GM06990 (cell line): ENCODE data around the gene AMFR.
A peak's percentile ranks its signal among the peaks of the same experiment; 100 is the strongest.

Source experiments
- DNase-seq: peaks from one replicate; pipeline ENCODE4 v3.0.0-alpha.2; 2011; ENCODE audit not compliant: insufficient read length; ENCODE audit errors: extremely low read depth
- H3K27me3 ChIP-seq: replicated peaks from 2 replicates; pipeline ENCODE4 v1.6.0; 2011; ENCODE audit warnings: low read length; ENCODE audit not compliant: control insufficient read depth, insufficient read depth
- H3K36me3 ChIP-seq: 2 replicates; pipeline ENCODE4 v1.5.1; 2011; ENCODE audit warnings: low read length; ENCODE audit not compliant: control insufficient read depth, insufficient read depth
- H3K4me3 ChIP-seq: replicated peaks from 2 replicates; pipeline ENCODE4 v1.5.1; 2011; ENCODE audit warnings: low read depth, mild to moderate bottlenecking, control low read depth, low read length
- CTCF ChIP-seq: IDR thresholded peaks from 2 replicates; pipeline ENCODE4 v1.5.1; 2011; ENCODE audit warnings: low read length, control low read depth, mild to moderate bottlenecking, inconsistent platforms; ENCODE audit not compliant: insufficient read depth, poor library complexity, severe bottlenecking

The AMFR gene

GRCh38 chr16:56436258-56436657 lies 10.9 kb upstream of the AMFR start:
- Histone ChIP-seq H3K36me3 (peaks cover 6% of the 10 kb centered on the region), H3K27me3 (no peaks in the 10 kb centered on the region), H3K4me3 (no peak overlapping the region)
- TF ChIP-seq CTCF = no peak
- DNase-seq = no peak

DNA sequence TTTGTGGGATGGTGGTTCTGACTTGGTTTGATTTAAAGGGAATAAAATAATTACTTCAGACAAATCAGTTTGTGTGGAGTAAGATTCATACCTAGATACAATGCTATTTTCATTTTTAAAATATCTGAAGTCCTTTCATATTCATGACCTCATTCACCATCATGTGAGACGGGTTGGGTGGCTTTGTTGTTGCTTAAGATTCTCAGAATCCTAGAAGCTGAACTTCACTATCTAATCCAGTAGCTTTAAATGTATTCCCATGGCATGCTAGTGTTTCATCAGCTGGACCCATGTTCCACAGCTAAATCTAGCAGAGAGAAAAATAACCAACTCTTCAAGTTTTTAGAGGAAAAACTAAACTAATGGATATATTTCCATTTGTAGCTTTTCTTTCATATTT lies 2.7 kb upstream of the AMFR start:
- peaks cover 4% of the 10 kb centered on the region for H3K36me3 ChIP-seq
- no peaks in the 10 kb centered on the region for H3K27me3 ChIP-seq
- H3K4me3 ChIP-seq = no peak overlapping the region
- DNase-seq = no peak
- TF ChIP-seq CTCF = no peak

DNA sequence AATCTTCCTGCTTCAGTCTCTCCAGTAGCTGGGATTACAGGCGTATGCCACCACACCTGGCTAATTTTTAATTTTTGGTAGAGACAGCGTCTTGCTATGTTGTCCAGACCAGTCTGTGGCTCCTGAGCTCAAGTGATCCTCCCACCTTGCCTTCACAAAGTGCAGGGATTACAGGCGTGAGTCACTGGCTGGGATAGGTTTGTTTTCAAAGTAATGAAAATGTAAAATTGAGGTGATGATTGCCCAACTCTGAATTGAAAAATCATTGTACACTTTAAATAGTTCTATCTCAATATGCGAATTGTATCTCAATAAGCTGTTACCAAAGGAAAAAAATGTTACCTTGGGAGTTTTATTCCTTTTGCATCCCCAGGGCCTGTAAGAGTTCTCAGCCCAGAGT lies 1.2 kb upstream of the AMFR start:
- no peak for TF ChIP-seq CTCF
- no peaks in the 10 kb centered on the region for H3K27me3 ChIP-seq
- peaks cover 4% of the 10 kb centered on the region for H3K36me3 ChIP-seq
- no peak overlapping the region for H3K4me3 ChIP-seq
- no peak for DNase-seq

GRCh38 chr16:56424791-56425438 lies 430 bp downstream of the AMFR start:
- Histone ChIP-seq H3K4me3 (peak overlapping the region; percentile 91), H3K27me3 (no peaks in the 10 kb centered on the region), H3K36me3 (0 out of 2 replicates have a peak, but pooled peaks cover 2% of the 10 kb centered on the region)
- DNase-seq = peak; percentile 55
- no peak for TF ChIP-seq CTCF

DNA sequence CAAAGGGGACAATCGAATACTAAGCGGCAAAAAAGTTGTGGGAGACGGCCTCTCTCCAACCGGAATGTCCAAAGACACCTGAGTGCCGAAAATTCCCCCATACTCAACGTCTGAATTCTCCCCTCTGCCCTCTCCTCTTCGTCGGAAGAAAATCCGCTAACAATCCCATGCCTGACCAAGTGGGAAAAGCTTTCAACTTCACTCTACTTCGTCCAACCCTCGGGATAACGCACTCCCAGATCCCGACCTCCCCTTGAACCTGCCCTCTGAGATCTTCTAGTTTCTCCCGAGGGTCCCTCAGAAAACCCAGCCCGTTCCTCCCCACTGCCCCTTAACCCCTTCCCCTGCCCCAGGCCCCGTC lies 961 bp downstream of the AMFR start:
- TF ChIP-seq CTCF = no peak

More for the DNA sequence above, 961 bp downstream of the AMFR start:
- Histone ChIP-seq H3K27me3 (no peaks in the 10 kb centered on the region), H3K36me3 (no peaks in the 10 kb centered on the region), H3K4me3 (peak overlapping the region; percentile 91)
- DNase-seq = no peak
